Endothelial cell of umbilical vein (primary cell): ENCODE results near the gene ABCC11. TPM values are rescaled to one million over a fixed set of nuclear protein-coding genes. Genes with fewer than 3 reads are reported as not detected.

Experiments used
- BruUV-seq: library from RNA; stranded (reverse); fragments of 400-500 nt; replicated peaks from 2 replicates; lab custom pipeline; 2021; lab: Mats Ljungman, UMichigan
- CTCF ChIA-PET: fragments of 300-600, 350-600 bp; sonication (Branson Sonifier 250); formaldehyde crosslinking; loops from one replicate; lab custom pipeline; 2021; ENCODE audit warnings: antibody characterized with exemption, inconsistent platforms; lab: Charles Lee
- POLR2A ChIA-PET: fragments of 300-600, 350-600 bp; sonication (Branson Sonifier 250); formaldehyde crosslinking; loops from one replicate; lab custom pipeline; 2021; ENCODE audit warnings: antibody characterized with exemption, inconsistent platforms; lab: Charles Lee
- DNase-seq: peaks from one replicate; pipeline ENCODE4 v3.0.0-alpha.2; 2011; ENCODE audit warnings: low read depth, low spot score
- FAIRE-seq: peaks from 2 replicates; lab custom pipeline; 2011; peaks lifted over from hg19 to GRCh38; lab: Jason Lieb, UNC
- H2AFZ ChIP-seq: 2 replicates; pipeline ENCODE4 v1.6.0; 2012; ENCODE audit warnings: low read depth, low read length, control low read depth, inconsistent platforms
- H3K27ac ChIP-seq: 2 replicates; pipeline ENCODE4 v1.5.1; 2011; ENCODE audit warnings: low read depth, mild to moderate bottlenecking, control low read depth, low read length, moderate library complexity; ENCODE audit not compliant: insufficient read depth
- H3K27me3 ChIP-seq, 2 experiments: 2 replicates each; pipeline versions ENCODE4 v1.6.0 to v1.6.1; 2011; ENCODE audit warnings: low read length in 2 of 2, mixed read lengths in 1 of 2; ENCODE audit not compliant: control insufficient read depth in 2 of 2, insufficient read depth in 2 of 2
- H3K36me3 ChIP-seq, 2 experiments: 2 replicates in 1 of 2; 3 replicates in 1 of 2; pipeline ENCODE4 v1.5.1; 2011; ENCODE audit warnings: low read length in 2 of 2, mild to moderate bottlenecking in 1 of 2, moderate library complexity in 1 of 2; ENCODE audit not compliant: control insufficient read depth in 2 of 2, insufficient read depth in 2 of 2; ENCODE audit errors: extremely low read depth in 1 of 2
- H3K4me1 ChIP-seq: 3 replicates; pipeline ENCODE4 v1.5.1; 2011; ENCODE audit warnings: mild to moderate bottlenecking, low read length; ENCODE audit not compliant: control insufficient read depth, insufficient read depth; ENCODE audit errors: extremely low read depth
- H3K4me2 ChIP-seq: 2 replicates; pipeline ENCODE4 v1.6.1; 2011; ENCODE audit warnings: low read length, control low read depth, mixed read lengths; ENCODE audit not compliant: insufficient read depth
- H3K4me3 ChIP-seq, 3 experiments: fragments of 200-600 bp in 1 of 3; sonication (generic), shearing (Covaris generic) in 1 of 3; replicated peaks in 1 of 3; 2 replicates each; pipeline ENCODE4 v1.5.1; 2011 to 2016; ENCODE audit warnings: control low read depth in 3 of 3, low read length in 3 of 3, mild to moderate bottlenecking in 2 of 3, inconsistent platforms in 1 of 3, low read depth in 1 of 3, moderate library complexity in 1 of 3; ENCODE audit not compliant: insufficient read depth in 1 of 3
- H3K79me2 ChIP-seq: 2 replicates; pipeline ENCODE4 v1.6.0; 2012; ENCODE audit warnings: low read length, inconsistent platforms; ENCODE audit not compliant: control insufficient read depth, insufficient read depth
- H3K9ac ChIP-seq: replicated peaks from 2 replicates; pipeline ENCODE3; 2011; ENCODE audit warnings: low read length, control low read depth; ENCODE audit not compliant: insufficient read depth; ENCODE audit errors: extremely low read depth
- H3K9me1 ChIP-seq: replicated peaks from 3 replicates; pipeline ENCODE4 v1.6.0; 2011; ENCODE audit warnings: mild to moderate bottlenecking, low read length; ENCODE audit not compliant: control insufficient read depth, insufficient read depth; ENCODE audit errors: extremely low read depth
- H3K9me3 ChIP-seq: replicated peaks from 2 replicates; pipeline ENCODE4 v1.5.1; 2012; ENCODE audit warnings: low read length, inconsistent platforms; ENCODE audit not compliant: control insufficient read depth, insufficient read depth
- H4K20me1 ChIP-seq: replicated peaks from 2 replicates; pipeline ENCODE3; 2011; ENCODE audit warnings: mild to moderate bottlenecking, low read length; ENCODE audit not compliant: control insufficient read depth, insufficient read depth; ENCODE audit errors: extremely low read depth
- CTCF ChIP-seq, 2 donors: IDR thresholded peaks; 1 replicate in 1 of 2; 2 replicates in 1 of 2; pipeline ENCODE4 v1.5.1; 2011; ENCODE audit warnings: low read length in 2 of 2, mild to moderate bottlenecking in 2 of 2, moderate library complexity in 2 of 2, control low read depth in 1 of 2, inconsistent platforms in 1 of 2, low read depth in 1 of 2; ENCODE audit not compliant: insufficient read depth in 1 of 2; ENCODE audit errors: extremely low read depth in 1 of 2
- FOS ChIP-seq: IDR thresholded peaks from 2 replicates; pipeline ENCODE4 v1.6.1; 2011; ENCODE audit warnings: mild to moderate bottlenecking, low read length, moderate library complexity, borderline replicate concordance; ENCODE audit not compliant: insufficient read depth
- JUN ChIP-seq: IDR thresholded peaks from 2 replicates; pipeline ENCODE4 v1.6.1; 2011; ENCODE audit warnings: borderline replicate concordance, low read depth; ENCODE audit not compliant: insufficient read length, insufficient read depth
- POLR2A ChIP-seq: IDR thresholded peaks from 2 replicates; pipeline ENCODE4 v1.6.1; 2012; ENCODE audit warnings: low read depth, mild to moderate bottlenecking, control low read depth, low read length
- POLR2AphosphoS5 ChIP-seq: IDR thresholded peaks from 2 replicates; pipeline ENCODE4 v1.6.1; 2012; ENCODE audit warnings: low read depth, mild to moderate bottlenecking, control low read depth, low read length, moderate library complexity; ENCODE audit not compliant: insufficient read depth
- dilution Hi-C: fragments of 300-500 bp; cut with MboI; formaldehyde crosslinking; loops from one replicate; pipeline ENCODE4 v1.15.0; 2019; ENCODE audit warnings: low sequenced_read_pairs; ENCODE audit not compliant: extremely low pct_ligation_motif_present
- intact Hi-C: fragments of 100-400 bp; cut with micrococcal nuclease; formaldehyde crosslinking; loops from one replicate; pipeline ENCODE4 v1.10.0; 2022
- polyA plus RNA-seq, 4 experiments: library from polyadenylated mRNA; depleted of rRNA in 3 of 4; stranded (reverse) in 3 of 4; unstranded in 1 of 4; fragments of >200 nt; gene quantifications; 2 replicates each; pipeline versions ENCODE4 v1.2.1 to v1.2.3, GENCODE V29; 2011 to 2012; ENCODE audit warnings: missing spikeins in 1 of 4
- total RNA-seq: library from RNA; stranded (reverse); gene quantifications from 2 replicates; pipeline ENCODE4 v1.2.3, GENCODE V29; 2021

Gene ABCC11
- total and polyA plus RNA-seq, 2 donors (not counting 3 experiments of a cell fraction or from before 2014, with no cell fraction given) = 0.08 TPM; not detected in 1

DNA sequence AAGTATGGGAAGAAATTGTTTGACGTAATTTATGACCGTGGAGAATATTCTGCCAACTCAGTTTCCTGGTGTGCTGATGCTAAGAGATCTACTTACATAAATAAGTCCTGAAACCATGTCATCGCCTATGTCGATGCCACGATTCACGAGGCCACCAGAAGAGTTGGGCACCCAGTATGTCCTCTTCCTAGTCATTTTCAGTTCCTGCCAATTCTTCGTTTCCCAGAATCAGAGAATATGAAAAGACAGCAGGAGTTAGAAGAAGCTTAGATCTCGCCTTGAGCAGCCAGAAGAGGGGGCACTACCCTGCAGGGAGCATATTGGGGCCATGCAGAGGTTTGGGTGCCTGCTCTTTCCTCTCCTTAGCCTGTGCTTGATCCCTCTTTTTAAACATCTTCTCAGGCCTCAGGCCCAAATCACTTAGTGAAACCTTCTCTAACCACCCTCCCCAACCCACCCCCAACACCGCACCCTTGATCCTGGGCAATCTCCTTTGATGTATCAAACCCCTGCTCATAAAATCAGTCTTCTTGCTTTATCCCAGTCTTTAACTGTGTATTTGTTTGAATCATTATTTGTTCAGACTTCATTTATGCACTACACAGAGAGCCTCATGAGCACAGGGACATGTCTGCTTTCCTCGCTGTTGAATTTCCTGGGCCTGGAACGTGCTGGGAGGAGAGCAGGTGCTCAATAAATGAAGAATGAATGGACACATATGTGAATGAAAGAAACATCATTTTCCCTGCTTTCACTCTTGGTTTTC lies 15.4 kb downstream of the ABCC11 start:
- no peaks in the 10 kb centered on the region for H3K36me3 ChIP-seq
- dilution Hi-C loops = no loop called here
- ChIA-PET CTCF (interaction anchor here (0.5 to 5.9 kb wide), 14 partner anchors 16 to 401 kb away, joined by 3 to 85 read pairs (median 4); partner anchors contain the start of gene ABCC11), POLR2A (interaction anchor here (0.5 kb wide), 1 partner anchor 319 kb away, joined by 3 read pairs; no protein-coding TSS in a partner anchor)
- peak; percentile 53 for DNase-seq
- FAIRE-seq = peak; percentile 15
- intact Hi-C loops = loop anchor here (1.0 to 2.0 kb wide), 4 partner anchors 85 to 398 kb away; no protein-coding TSS in a partner anchor
- no peak overlapping the region for H2AFZ ChIP-seq
- no peaks in the 10 kb centered on the region for H4K20me1 ChIP-seq
- peaks cover 0 to 2% of the 10 kb centered on the region in 2 experiments for H3K27me3 ChIP-seq
- no peak overlapping the region for H3K4me2 ChIP-seq
- no peaks in the 10 kb centered on the region for H3K79me2 ChIP-seq
- no peaks in the 10 kb centered on the region for H3K9me3 ChIP-seq
- no TSS peak for BruUV-seq
- no peaks in the 10 kb centered on the region for H3K4me1 ChIP-seq
- no peak overlapping the region for H3K27ac ChIP-seq
- no peak for TF ChIP-seq JUN
- TF ChIP-seq CTCF (IDR thresholded peaks at IDR 0.05; ENCODE audit: extremely low read depth in 1 of 2, insufficient read depth in 1 of 2, low read depth in 1 of 2, low read length in 2 of 2) = peak; percentile 35 to 67
- no peaks in the 10 kb centered on the region for H3K9me1 ChIP-seq
- no peak overlapping the region for H3K9ac ChIP-seq
- H3K4me3 ChIP-seq = no peak overlapping the region

DNA sequence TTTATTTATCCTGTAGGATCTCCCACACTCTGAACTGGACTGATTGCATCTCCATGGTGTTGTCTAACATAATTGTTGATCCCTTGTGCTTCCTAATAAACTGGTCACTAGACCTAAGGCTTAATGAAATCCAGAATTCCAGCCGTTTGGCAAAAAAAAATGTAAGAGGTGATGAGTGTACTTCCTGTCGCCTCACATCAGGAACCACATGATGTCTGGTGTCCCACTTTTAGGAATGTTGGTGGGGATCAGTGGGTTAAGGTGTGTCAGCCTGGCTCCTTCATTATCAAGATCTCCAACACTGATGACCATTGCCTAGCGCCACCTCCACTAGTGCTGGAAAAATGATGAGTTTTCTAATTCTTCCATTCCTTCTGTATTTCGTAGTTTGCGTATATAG lies 21.9 kb downstream of the ABCC11 start:
- Histone ChIP-seq H3K79me2 (no peaks in the 10 kb centered on the region), H4K20me1 (no peaks in the 10 kb centered on the region), H3K4me2 (no peak overlapping the region), H3K9me3 (no peaks in the 10 kb centered on the region), H3K27ac (no peak overlapping the region), H3K4me1 (no peaks in the 10 kb centered on the region), H2AFZ (no peak overlapping the region), H3K4me3 (no peak overlapping the region), H3K36me3 (no peaks in the 10 kb centered on the region), H3K9me1 (no peaks in the 10 kb centered on the region), H3K27me3 (no peaks in the 10 kb centered on the region), H3K9ac (no peak overlapping the region)
- dilution Hi-C loops = no loop called here
- DNase-seq = no peak
- BruUV-seq = no TSS peak
- intact Hi-C loops = no loop called here
- ChIA-PET POLR2A (no interaction called here), CTCF (interaction anchor here (0.9 kb wide), 1 partner anchor 397 kb away, joined by 3 read pairs; no protein-coding TSS in a partner anchor)
- no peak for FAIRE-seq
- TF ChIP-seq POLR2A (no peak), POLR2AphosphoS5 (no peak), FOS (peak; percentile 13)
